Transverse colon (tissue), 4 donors: ENCODE data around the gene STOX2.

ENCODE experiments used
- POLR2AphosphoS5 ChIP-seq, 3 donors: sonication (generic); formaldehyde crosslinking; IDR thresholded peaks; one replicate each; pipeline ENCODE4 v1.6.1; 2016; ENCODE audit warnings: antibody characterized with exemption in 3 of 3
- TF ChIP-seq, protein P1 (sequence below), 5 experiments: fragments of 200-600 bp in 3 of 5; fragments of 450-650 bp in 2 of 5; sonication (generic) in 3 of 5; IDR thresholded peaks; 1 replicate in 2 of 5; 2 replicates in 3 of 5; pipeline ENCODE4 v1.5.1; 2016 to 2017; ENCODE audit warnings: antibody characterized with exemption in 5 of 5, inconsistent platforms in 3 of 5, mild to moderate bottlenecking in 2 of 5, moderate library complexity in 1 of 5

GRCh38 chr4:183919141-183919540 lies 14.0 kb downstream of the STOX2 start:
- TF ChIP-seq, protein P1, sequence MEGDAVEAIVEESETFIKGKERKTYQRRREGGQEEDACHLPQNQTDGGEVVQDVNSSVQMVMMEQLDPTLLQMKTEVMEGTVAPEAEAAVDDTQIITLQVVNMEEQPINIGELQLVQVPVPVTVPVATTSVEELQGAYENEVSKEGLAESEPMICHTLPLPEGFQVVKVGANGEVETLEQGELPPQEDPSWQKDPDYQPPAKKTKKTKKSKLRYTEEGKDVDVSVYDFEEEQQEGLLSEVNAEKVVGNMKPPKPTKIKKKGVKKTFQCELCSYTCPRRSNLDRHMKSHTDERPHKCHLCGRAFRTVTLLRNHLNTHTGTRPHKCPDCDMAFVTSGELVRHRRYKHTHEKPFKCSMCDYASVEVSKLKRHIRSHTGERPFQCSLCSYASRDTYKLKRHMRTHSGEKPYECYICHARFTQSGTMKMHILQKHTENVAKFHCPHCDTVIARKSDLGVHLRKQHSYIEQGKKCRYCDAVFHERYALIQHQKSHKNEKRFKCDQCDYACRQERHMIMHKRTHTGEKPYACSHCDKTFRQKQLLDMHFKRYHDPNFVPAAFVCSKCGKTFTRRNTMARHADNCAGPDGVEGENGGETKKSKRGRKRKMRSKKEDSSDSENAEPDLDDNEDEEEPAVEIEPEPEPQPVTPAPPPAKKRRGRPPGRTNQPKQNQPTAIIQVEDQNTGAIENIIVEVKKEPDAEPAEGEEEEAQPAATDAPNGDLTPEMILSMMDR (IDR thresholded peaks at IDR 0.05), result no peak
- no peak for TF ChIP-seq POLR2AphosphoS5 (IDR thresholded peaks at IDR 0.05)
